ENCODE measurements around the gene FGFR4. TPM values are rescaled to one million over a fixed set of nuclear protein-coding genes. Genes with fewer than 3 reads are reported as not detected.
A peak's percentile ranks its signal among the peaks of the same experiment; 100 is the strongest.

The FGFR4 gene
- total RNA-seq, 3 donors from 2014 or later (not counting 1 experiment from before 2014, with no cell fraction given), result 0.72 to 1.5 (median 1.3) TPM

DNA sequence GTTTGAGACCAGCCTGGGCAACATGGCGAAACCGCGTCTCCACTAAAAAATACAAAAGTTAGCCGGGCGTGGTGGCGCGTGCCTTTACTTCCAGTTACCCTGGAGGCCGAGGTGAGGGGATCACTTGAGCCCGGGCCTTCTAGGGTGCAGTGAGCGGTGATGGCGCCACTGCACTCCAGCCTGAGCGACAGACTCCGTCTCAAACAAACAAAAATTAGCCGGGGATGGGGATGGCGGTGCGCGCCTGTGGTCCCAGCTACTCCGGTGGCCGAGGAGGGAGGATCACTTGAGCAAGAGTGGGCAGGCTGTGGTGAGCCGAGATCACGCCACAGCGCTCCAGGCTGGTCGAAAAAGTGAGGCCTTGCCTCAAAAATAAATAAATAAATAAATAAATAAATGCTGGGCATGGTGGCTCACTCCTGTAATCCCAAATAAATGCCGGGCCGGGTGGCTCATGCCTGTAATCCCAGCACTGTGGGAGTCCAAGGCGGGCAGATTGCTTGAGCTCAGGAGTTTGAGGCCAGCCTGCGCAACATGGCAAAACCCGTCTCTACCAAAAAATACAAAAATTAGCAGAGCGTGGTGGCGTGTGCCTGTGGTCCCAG is 30.8 kb downstream of the FGFR4 start:
- no peak for DNase-seq
- H3K27ac Mint-ChIP-seq, result peak overlapping the region in 1 of 2 donors; percentile 74
- 97% methylated on average over 28 of the region's 30 CpGs for WGBS (ENCODE audit: insufficient coverage)
- intact Hi-C loops (cut with micrococcal nuclease), result loop anchor here (10.0 kb wide), 2 partner anchors 57 to 377 kb away; partner anchors contain the start of gene PDLIM7
- TF ChIP-seq, protein P1, sequence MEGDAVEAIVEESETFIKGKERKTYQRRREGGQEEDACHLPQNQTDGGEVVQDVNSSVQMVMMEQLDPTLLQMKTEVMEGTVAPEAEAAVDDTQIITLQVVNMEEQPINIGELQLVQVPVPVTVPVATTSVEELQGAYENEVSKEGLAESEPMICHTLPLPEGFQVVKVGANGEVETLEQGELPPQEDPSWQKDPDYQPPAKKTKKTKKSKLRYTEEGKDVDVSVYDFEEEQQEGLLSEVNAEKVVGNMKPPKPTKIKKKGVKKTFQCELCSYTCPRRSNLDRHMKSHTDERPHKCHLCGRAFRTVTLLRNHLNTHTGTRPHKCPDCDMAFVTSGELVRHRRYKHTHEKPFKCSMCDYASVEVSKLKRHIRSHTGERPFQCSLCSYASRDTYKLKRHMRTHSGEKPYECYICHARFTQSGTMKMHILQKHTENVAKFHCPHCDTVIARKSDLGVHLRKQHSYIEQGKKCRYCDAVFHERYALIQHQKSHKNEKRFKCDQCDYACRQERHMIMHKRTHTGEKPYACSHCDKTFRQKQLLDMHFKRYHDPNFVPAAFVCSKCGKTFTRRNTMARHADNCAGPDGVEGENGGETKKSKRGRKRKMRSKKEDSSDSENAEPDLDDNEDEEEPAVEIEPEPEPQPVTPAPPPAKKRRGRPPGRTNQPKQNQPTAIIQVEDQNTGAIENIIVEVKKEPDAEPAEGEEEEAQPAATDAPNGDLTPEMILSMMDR (IDR thresholded peaks at IDR 0.05), result no peak
- Histone ChIP-seq H3K27ac (ENCODE audit: low read length) (no peak overlapping the region), H3K4me1 (ENCODE audit: control insufficient read depth, insufficient read depth, low read length) (peaks cover 23% of the 10 kb centered on the region), H3K4me3 (ENCODE audit: low read length) (no peak overlapping the region), H3K27me3 (ENCODE audit: control insufficient read depth, insufficient read depth, low read length) (no peaks in the 10 kb centered on the region), H3K36me3 (ENCODE audit: control insufficient read depth, insufficient read depth, low read length) (no peaks in the 10 kb centered on the region), H3K9me3 (ENCODE audit: control insufficient read depth, insufficient read depth, low read length) (no peaks in the 10 kb centered on the region)
- H3K4me1 Mint-ChIP-seq, result peaks cover 14 to 20% of the 10 kb centered on the region in 2 donors
- no peaks in the 10 kb centered on the region for H3K9me3 Mint-ChIP-seq
- H3K4me3 Mint-ChIP-seq, result peak overlapping the region; percentile 68
- no peaks in the 10 kb centered on the region for H3K36me3 Mint-ChIP-seq
- ATAC-seq, result no peak
- peaks cover 0 to under 1% of the 10 kb centered on the region in 2 donors for H3K27me3 Mint-ChIP-seq (ENCODE audit: low read depth in 2 of 2)

DNA sequence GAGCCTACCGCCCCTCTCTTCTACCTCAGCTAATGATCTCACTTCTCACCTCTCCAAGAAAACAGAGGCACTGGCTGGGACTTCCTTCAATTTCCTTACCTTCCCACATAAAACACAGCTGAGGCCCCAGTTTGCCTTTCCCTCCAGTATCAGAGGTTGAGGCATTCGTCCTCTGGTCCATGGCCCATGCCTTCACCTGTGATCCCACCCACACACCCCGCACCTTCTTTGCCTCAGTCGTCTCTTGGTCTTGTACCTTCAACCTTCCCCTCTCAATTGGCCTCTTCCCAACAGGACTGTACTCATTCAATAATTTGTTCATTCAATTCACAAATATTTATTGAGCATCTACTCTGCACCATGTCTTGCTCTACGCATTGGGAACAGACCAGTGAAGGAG is 35.9 kb downstream of the FGFR4 start:
- ATAC-seq (no peak), DNase-seq (no peak)
- Mint-ChIP-seq H3K27me3 (ENCODE audit: low read depth in 2 of 2) (peaks cover 0 to 3% of the 10 kb centered on the region in 2 donors), H3K9me3 (no peaks in the 10 kb centered on the region), H3K36me3 (no peaks in the 10 kb centered on the region), H3K4me3 (no peak overlapping the region), H3K4me1 (no peaks in the 10 kb centered on the region), H3K27ac (no peak overlapping the region)
- no peaks in the 10 kb centered on the region for H3K27me3 ChIP-seq (ENCODE audit: control insufficient read depth, insufficient read depth, low read length)
- TF ChIP-seq, protein P1 (IDR thresholded peaks at IDR 0.05), result no peak
- H3K4me3 ChIP-seq (ENCODE audit: low read length), result no peak overlapping the region
- intact Hi-C loops (cut with micrococcal nuclease), result no loop called here
- no peaks in the 10 kb centered on the region for H3K9me3 ChIP-seq (ENCODE audit: control insufficient read depth, insufficient read depth, low read length)
- H3K36me3 ChIP-seq (ENCODE audit: control insufficient read depth, insufficient read depth, low read length), result no peaks in the 10 kb centered on the region
- H3K27ac ChIP-seq (ENCODE audit: low read length), result no peak overlapping the region
- H3K4me1 ChIP-seq (ENCODE audit: control insufficient read depth, insufficient read depth, low read length), result no peaks in the 10 kb centered on the region
- WGBS (ENCODE audit: insufficient coverage), result 97% methylated on average over 5 of the region's 5 CpGs

DNA sequence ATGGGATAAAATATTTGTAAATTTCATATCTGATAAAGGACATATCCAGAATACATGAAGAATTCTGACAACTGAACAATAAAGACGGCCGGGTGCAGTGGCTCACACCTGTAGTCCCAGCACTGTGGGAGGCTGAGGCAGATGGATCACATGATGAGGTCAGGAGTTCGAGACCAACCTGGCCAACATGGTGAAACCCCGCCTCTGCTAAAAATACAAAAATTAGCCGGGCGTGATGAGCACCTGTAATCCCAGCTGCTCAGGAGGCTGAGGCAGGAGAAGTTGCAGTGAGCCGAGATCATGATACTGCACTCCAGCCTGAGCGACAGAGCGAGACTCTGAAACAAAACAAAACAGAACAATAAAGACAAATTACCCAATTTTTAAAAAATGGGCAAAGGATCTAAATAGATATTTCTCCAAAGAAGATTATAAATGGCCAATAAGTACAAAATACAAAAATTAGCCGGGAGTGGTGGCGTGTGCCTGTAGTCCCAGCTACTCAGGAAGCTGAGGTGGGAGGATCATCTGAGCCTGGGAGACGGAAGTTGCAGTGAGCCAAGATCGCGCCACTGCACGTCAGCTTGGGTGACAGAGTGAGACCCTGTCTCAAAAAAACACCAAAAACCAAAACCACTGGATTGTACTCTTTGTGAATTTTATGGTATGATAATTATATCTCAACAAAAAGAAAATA is 37.2 kb downstream of the FGFR4 start:
- Histone ChIP-seq H3K27me3 (ENCODE audit: control insufficient read depth, insufficient read depth, low read length) (no peaks in the 10 kb centered on the region), H3K9me3 (ENCODE audit: control insufficient read depth, insufficient read depth, low read length) (no peaks in the 10 kb centered on the region), H3K36me3 (ENCODE audit: control insufficient read depth, insufficient read depth, low read length) (no peaks in the 10 kb centered on the region), H3K4me3 (ENCODE audit: low read length) (no peak overlapping the region), H3K4me1 (ENCODE audit: control insufficient read depth, insufficient read depth, low read length) (peaks cover 4% of the 10 kb centered on the region), H3K27ac (ENCODE audit: low read length) (no peak overlapping the region)
- TF ChIP-seq, protein P1 (IDR thresholded peaks at IDR 0.05), result no peak
- Mint-ChIP-seq H3K27ac (no peak overlapping the region), H3K27me3 (ENCODE audit: low read depth in 2 of 2) (peaks cover 0 to 3% of the 10 kb centered on the region in 2 donors), H3K4me3 (no peak overlapping the region), H3K4me1 (peaks cover 0 to 5% of the 10 kb centered on the region in 2 donors), H3K9me3 (no peaks in the 10 kb centered on the region), H3K36me3 (no peaks in the 10 kb centered on the region)
- ATAC-seq (no peak), DNase-seq (no peak)
- intact Hi-C loops (cut with micrococcal nuclease), result no loop called here
- 86% methylated on average over 12 of the region's 15 CpGs for WGBS (ENCODE audit: insufficient coverage)

All from natural killer cell (primary cell).